ENCODE data around the gene HSH2D.
"Not testable (repeated sequence)": the region's sequence is repeated elsewhere in the genome, so short reads cannot be mapped to it uniquely, and the experiment has no call there.

The HSH2D gene

GRCh38 chr19:16155128-16155527 lies 11.6 kb downstream of the HSH2D start:
- no peak for DNase-seq (ENCODE audit: low read depth in 2 of 2)

- DNase-seq (ENCODE audit: low read depth in 2 of 2), result no peak
Observed at GRCh38 chr19:16156904-16157303, 13.4 kb downstream of the HSH2D start.

- no peak for DNase-seq (ENCODE audit: low read depth in 2 of 2)
Observed at GRCh38 chr19:16157601-16158000, 14.1 kb downstream of the HSH2D start.

GRCh38 chr19:16159655-16160054 lies 16.2 kb downstream of the HSH2D start:
- no peak for DNase-seq (ENCODE audit: low read depth in 2 of 2)

GRCh38 chr19:16160445-16160942 lies 17.0 kb downstream of the HSH2D start:
- DNase-seq (ENCODE audit: low read depth in 2 of 2), result peak in 1 of 2 experiments; percentile 34

- peak in 1 of 2 experiments; percentile 52 for DNase-seq (ENCODE audit: low read depth in 2 of 2)
Observed at GRCh38 chr19:16160943-16161560, 17.6 kb downstream of the HSH2D start.

GRCh38 chr19:16161840-16162239 lies 18.4 kb downstream of the HSH2D start:
- no peak for DNase-seq (ENCODE audit: low read depth in 2 of 2)

- DNase-seq (ENCODE audit: low read depth in 2 of 2), result no peak
Observed at GRCh38 chr19:16164222-16164890, 20.9 kb downstream of the HSH2D start.

GRCh38 chr19:16166417-16166816 lies 22.9 kb downstream of the HSH2D start:
- no peak for DNase-seq (ENCODE audit: low read depth in 2 of 2)

GRCh38 chr19:16167055-16167454 lies 23.6 kb downstream of the HSH2D start:
- DNase-seq (ENCODE audit: low read depth in 2 of 2), result no peak

GRCh38 chr19:16168465-16169081 lies 25.1 kb downstream of the HSH2D start:
- no peak for DNase-seq (ENCODE audit: low read depth in 2 of 2)

GRCh38 chr19:16170134-16170533 lies 26.6 kb downstream of the HSH2D start:
- DNase-seq (ENCODE audit: low read depth in 2 of 2), result no peak

GRCh38 chr19:16175954-16176353 lies 32.5 kb downstream of the HSH2D start:
- no peak for DNase-seq (ENCODE audit: low read depth in 2 of 2)

- DNase-seq (ENCODE audit: low read depth in 2 of 2), result not testable (repeated sequence)
Observed at GRCh38 chr19:16178866-16179265, 35.4 kb downstream of the HSH2D start.

- DNase-seq (ENCODE audit: low read depth in 2 of 2), result no peak
Observed at GRCh38 chr19:16180611-16181010, 37.1 kb downstream of the HSH2D start.

GRCh38 chr19:16184665-16185122 lies 41.2 kb downstream of the HSH2D start:
- no peak for DNase-seq (ENCODE audit: low read depth in 2 of 2)

- peak; percentile 98 to 99 for DNase-seq (ENCODE audit: low read depth in 2 of 2)
Observed at GRCh38 chr19:16185123-16185767, 41.8 kb downstream of the HSH2D start, which contains the start of gene FAM32A. Gene FAM32A, plus strand, starts transcription at chr19:16185410. Its CDS starts 33 bp downstream, at chr19:16185443.

- DNase-seq (ENCODE audit: low read depth in 2 of 2), result no peak
Observed at GRCh38 chr19:16185768-16186123, 42.3 kb downstream of the HSH2D start.

- no peak for DNase-seq (ENCODE audit: low read depth in 2 of 2)
Observed at GRCh38 chr19:16188521-16188920, 45.0 kb downstream of the HSH2D start.

GRCh38 chr19:16190198-16190597 lies 46.7 kb downstream of the HSH2D start:
- DNase-seq (ENCODE audit: low read depth in 2 of 2), result no peak

- DNase-seq (ENCODE audit: low read depth in 2 of 2), result no peak
Observed at GRCh38 chr19:16190736-16191135, 47.3 kb downstream of the HSH2D start.

GRCh38 chr19:16191216-16191908 lies 47.9 kb downstream of the HSH2D start:
- DNase-seq (ENCODE audit: low read depth in 2 of 2), result no peak
